ENCODE data around the gene DCLRE1B.

DCLRE1B gene

DNA sequence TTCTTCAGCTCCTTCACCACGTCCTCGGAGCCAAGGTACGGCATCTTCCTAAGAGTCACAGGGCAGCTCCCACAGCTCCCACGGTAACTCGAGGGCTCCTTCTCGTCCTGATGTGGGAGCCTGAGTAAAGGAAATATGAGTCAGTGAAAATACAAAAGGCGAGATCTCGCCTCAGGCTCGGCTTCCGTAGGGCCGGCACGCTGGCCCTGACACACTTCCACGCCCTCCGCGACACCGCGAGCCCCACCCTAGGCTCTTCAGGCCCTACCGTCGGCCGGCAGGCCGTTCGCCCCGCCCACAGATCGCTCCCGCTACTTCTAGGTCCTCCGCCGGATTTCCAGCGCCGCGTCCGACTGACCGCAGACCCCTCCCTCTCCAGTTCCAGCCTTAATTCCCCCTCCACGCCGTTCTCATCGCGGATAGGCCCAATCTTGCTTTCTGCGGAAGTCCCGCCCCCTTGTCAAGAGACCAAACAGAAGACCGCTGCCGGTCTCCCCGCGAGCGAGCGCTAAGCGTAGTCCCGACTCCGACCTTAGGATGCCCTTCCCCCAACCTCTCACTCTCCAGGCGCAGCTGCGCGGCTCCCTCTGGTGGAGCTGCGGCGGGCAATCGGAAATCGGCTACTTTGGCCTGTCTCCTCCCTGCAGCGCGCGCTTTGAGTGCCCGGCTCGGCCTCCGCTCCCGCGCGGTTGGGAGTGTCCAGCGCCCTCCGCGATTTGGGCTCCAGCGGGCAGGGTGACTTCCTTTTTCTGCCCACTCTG lies at the start of gene DCLRE1B, which contains the start of gene AP4B1:
Gene DCLRE1B (plus strand): TSS at position 653 of the 761 bp plus-strand sequence. CDS start 261 bp downstream, outside the sequence.
Gene AP4B1 (minus strand): TSS at position 126 of the 761 bp plus-strand sequence. CDS start 82 bp downstream, at position 44.
- no peak for FAIRE-seq
- DNase-seq (ENCODE audit: insufficient read length, low spot score) = peak; percentile 92

- no peak for DNase-seq (ENCODE audit: insufficient read length, low spot score)
- no peak for FAIRE-seq
Observed at GRCh38 chr1:113855630-113856400, 49.3 kb upstream of the DCLRE1B start.

DNA sequence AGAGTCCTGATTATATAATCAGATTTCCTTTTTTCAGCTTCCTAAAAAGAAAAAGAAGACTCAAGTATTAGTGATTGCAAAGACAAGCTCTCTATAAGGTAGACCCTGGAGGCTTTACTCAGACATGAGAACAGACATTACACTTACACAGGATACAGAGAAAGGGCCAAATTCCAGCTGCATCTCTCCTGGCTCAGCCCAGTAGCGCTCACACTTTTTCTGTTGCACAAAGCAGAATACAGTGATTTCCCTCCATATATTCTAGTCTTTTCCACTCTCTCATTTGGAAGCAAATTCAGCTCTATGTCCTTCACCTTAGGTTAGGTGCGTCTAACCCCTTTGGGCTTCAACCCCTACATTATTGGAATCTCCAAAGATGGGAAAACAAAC lies 48.7 kb upstream of the DCLRE1B start:
- DNase-seq (ENCODE audit: insufficient read length, low spot score) = no peak
- FAIRE-seq = no peak

DNA sequence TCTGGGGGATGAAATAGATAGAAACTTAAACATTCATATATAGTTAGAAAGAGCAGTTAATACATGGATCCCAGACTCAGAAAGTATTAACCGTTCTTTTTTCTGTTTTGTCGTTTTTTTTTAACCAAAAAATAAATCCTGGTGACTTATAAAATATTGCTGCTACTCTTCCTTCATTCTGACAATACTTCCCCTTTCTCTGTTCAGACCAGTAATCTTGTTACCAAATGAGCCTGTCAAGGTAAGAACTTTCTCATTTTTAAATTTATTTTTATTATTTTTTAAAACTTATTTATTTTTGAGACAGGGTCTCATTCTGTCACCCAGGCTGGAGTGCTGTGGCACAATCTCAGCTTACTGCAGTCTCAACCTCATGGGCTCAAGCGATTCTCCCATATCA lies 47.4 kb upstream of the DCLRE1B start:
- FAIRE-seq (no peak), DNase-seq (ENCODE audit: insufficient read length, low spot score) (no peak)

DNA sequence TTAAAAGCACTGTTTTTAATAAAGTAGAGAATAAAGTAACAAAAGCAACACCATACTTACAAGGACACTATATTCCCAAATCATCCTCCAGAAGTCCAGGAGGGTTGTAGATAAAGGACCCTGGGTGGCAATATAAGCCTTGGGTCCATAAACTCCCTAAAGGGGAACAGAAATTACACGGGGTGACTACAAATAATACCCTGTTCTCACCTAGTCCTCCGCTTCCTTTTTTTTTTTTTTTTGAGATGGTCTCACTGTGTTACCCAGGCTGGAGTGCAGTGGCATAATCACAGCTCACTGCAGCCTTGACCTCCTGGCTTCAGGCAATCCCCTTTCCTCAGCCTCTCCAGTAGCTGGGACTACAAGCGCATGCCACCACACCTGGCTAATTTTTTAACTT lies 46.7 kb upstream of the DCLRE1B start:
- DNase-seq (ENCODE audit: insufficient read length, low spot score) (no peak), FAIRE-seq (no peak)

DNA sequence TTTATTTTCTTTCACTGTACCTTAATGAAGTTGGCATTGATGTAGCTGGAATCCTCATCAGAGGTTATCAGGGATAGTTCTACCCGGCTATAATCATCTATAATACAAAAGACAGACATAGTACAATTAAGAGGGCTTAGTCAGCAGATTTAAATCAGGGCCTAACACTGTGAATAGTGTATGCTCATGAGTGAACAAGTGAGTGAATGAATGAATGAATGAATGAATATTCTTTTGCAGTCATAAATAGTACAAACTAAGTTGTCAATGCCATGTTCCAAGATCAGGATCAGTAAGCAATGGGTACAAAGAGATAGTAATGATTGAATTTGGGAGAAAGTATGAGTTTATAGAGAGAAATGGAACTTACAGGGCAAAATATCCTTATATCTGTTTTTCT lies 46.1 kb upstream of the DCLRE1B start:
- DNase-seq (ENCODE audit: insufficient read length, low spot score) = no peak
- FAIRE-seq = no peak

- DNase-seq (ENCODE audit: insufficient read length, low spot score) (no peak), FAIRE-seq (no peak)
Observed at GRCh38 chr1:113859478-113860175, 45.5 kb upstream of the DCLRE1B start.

DNA sequence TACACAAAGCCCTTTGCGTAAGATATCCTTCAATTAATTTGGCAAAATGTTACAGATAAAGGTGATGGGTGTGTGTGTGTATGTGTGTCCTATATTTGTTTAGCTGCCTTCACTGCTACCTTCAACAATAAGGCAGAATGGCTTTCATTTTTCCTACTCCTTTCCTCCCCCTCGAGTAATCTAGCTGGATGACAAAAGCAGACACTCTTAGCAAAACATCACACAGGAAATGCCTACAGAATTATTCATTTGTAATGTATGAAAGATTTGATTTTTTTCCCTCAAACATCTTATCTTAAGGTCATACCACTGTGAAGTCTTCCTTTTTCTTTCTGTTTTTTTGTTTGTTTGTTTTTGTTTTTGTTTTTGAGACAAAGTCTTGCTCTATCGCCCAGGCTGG lies 44.2 kb upstream of the DCLRE1B start:
- FAIRE-seq (no peak), DNase-seq (ENCODE audit: insufficient read length, low spot score) (peak; percentile 26)

- no peak for DNase-seq (ENCODE audit: insufficient read length, low spot score)
- FAIRE-seq = no peak
Observed at GRCh38 chr1:113861641-113862040, 43.5 kb upstream of the DCLRE1B start.

GRCh38 chr1:113868387-113869083 lies 36.6 kb upstream of the DCLRE1B start:
- DNase-seq (ENCODE audit: insufficient read length, low spot score) (no peak), FAIRE-seq (no peak)

DNA sequence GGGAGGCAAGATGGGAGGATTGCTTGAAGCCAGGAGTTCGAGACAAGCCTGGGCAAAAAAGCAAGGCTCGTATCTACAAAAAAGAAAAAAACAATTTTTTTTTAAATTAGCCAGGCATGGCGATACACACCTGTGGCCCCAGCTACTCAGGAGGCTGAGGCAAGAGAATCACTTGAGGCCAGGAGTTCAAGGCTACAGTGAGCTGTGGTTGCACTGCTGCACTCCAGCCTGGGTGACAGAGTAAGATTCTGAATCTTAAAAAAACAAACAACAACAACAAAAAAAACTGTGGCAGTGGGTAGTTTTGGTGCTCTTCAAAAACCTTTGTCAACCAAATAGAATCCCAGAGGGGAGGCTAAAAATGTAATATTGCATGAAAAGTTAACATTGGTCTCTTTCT lies 34.3 kb upstream of the DCLRE1B start:
- DNase-seq (ENCODE audit: insufficient read length, low spot score) (no peak), FAIRE-seq (no peak)

- DNase-seq (ENCODE audit: insufficient read length, low spot score) = peak; percentile 21
- FAIRE-seq = no peak
Observed at GRCh38 chr1:113871597-113872113, 33.5 kb upstream of the DCLRE1B start, which contains the start of gene PTPN22. Gene PTPN22, minus strand, starts transcription at chr1:113871712.

DNA sequence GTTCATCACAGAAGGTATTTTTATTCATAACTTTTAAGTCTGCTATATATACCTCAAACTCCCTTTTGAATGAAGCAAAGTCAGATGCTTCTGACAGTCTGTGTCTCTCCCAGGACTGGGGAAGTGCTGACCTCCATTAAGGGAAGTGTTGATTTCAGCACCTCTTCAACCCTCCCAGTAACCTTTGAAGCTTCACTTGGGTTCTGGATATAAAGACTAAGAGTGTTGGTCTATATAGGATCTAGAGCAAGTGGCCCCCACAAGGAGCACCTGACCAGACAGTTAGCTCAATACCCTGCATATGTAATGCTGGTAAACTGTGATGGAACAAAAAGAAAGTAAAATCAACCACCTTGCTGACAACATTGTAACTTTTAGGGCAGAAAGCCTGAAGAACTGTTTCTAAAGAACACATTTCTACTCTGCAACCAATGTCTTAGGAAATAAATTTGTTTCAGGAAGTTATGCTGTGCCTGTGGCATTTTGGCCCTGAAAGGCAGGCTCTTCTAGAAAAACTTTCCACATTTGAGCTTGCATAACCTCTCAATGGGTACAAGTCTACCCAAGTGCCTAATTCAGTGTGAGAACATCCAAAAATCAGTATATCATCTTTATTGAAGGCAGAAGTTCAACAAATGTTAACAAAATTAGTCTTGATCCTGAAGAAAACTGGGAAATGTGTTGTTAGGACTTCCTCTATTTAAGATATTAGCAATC lies 32.7 kb upstream of the DCLRE1B start:
- FAIRE-seq (no peak), DNase-seq (ENCODE audit: insufficient read length, low spot score) (no peak)

DNA sequence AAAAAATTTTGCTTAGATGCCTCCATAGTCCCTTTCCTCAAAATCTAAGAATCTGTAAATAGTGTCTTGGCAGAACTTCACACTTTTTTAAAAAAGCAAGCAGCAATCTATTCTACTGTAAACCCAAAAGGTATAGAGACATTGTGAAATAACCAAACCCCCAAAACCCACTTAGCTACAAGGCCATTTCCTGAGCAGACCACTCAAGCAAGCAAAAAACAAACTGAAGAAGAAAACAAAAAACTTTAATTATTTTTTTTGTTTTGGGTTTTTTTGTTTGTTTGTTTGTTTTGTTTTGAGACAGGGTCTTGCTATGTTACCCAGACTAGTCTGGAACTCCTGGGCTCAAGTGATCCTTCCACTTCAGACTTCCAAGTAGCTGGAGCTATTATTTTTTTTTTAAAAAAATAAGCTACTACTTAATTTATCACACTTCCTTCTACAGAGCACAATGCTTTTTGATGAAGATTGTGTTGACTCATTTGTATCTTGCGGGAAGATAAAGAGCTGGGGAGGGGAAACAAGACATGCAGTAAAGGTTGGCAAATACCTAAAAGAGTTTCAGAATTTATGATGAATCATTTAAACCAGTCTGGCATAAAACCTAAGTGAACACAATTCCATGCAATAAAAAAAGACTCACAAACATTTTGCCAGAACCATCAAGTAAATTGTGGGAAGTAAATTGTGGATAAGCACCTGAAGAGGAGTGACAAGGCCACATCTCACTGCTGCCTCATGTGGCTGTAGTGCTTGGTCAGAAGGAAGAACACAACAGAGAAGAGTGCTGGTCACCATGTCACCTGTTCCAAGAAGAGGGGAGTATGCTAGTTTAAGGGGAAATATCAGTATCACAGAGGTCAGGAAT lies 30.9 kb upstream of the DCLRE1B start:
- FAIRE-seq (no peak), DNase-seq (ENCODE audit: insufficient read length, low spot score) (no peak)

DNA sequence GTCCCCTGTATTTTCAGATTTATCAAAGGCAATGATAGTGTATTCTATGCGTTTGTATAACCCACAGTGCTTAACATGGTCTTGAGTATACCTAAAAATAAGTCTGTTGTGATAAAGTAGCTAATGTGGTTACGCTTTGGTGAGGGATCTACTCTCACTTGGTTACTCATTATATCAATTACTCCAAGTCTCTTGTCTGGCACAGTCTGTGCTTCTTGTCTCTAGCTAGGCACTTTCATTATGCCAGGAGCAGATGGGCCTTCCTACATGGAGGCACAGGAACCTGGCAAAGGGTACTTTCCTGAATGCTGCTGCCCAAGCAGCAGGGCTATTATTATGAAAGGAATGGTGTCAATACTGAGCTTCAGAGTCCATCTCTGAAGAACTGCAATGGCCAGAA lies 29.4 kb upstream of the DCLRE1B start:
- DNase-seq (ENCODE audit: insufficient read length, low spot score) (no peak), FAIRE-seq (no peak)

DNA sequence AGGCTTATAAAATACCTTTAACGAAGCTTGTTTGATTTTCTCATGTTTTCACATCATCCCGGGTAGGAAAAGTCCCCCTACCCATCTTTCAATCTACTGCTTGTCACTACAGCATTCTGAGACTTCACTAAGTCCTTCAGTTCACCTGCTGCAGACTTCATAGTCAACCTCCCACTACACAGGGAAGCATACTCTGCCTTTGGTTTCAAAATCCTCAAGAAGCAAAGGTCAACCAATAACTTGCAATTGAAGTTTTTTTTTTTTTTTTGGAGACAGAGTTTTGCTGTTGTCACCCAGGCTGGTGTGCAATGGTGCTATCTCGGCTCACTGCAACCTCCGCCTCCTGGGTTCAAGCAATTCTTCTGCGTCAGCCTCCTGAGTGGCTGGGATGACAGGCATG lies 28.9 kb upstream of the DCLRE1B start:
- DNase-seq (ENCODE audit: insufficient read length, low spot score) = no peak
- no peak for FAIRE-seq

GRCh38 chr1:113879739-113880038 lies 25.4 kb upstream of the DCLRE1B start:
- DNase-seq (ENCODE audit: insufficient read length, low spot score) = no peak
- FAIRE-seq = no peak

DNA sequence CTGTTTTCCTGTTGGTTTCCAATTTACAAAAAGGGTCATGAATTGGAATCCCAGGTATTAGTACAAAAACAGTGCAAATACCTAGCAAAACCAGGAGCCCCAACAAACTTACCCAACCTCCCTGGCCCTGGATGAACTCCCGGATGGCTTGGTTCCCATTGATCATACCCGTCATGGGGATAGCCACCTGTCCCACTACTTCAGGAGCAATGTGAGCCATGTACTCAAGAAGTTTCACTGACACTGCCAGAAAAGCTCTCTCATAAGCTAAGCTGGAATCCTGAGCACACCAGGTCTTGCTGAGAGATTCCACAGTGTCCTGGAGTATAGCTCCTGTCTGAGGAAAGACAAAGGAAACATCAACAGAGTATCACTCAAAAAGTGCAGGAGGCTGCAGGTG lies 23.5 kb upstream of the DCLRE1B start:
- DNase-seq (ENCODE audit: insufficient read length, low spot score) = no peak

More for the DNA sequence above, 23.5 kb upstream of the DCLRE1B start:
- FAIRE-seq = no peak

All from HTR-8/SVneo (cell line).